Subcutaneous abdominal adipose tissue (tissue), 5 donors: ENCODE measurements around the gene ELMOD3.
A peak's percentile ranks its signal among the peaks of the same experiment; 100 is the strongest.
"Not testable (repeated sequence)": the region's sequence is repeated elsewhere in the genome, so short reads cannot be mapped to it uniquely, and the experiment has no call there.

Experiments used
- H3K27ac ChIP-seq: one replicate; pipeline ENCODE4 v1.7.0; 2013; ENCODE audit warnings: low read depth, mild to moderate bottlenecking, inconsistent platforms, low read length, moderate library complexity
- H3K27me3 ChIP-seq, 5 donors: one replicate each; pipeline ENCODE4 v1.7.0; 2013; ENCODE audit warnings: low read length in 5 of 5, inconsistent platforms in 1 of 5; ENCODE audit not compliant: control insufficient read depth in 5 of 5, insufficient read depth in 4 of 5
- H3K36me3 ChIP-seq, 5 donors: one replicate each; pipeline ENCODE4 v1.7.0; 2013; ENCODE audit warnings: low read length in 5 of 5; ENCODE audit not compliant: control insufficient read depth in 5 of 5, insufficient read depth in 5 of 5
- H3K4me1 ChIP-seq, 5 donors: one replicate each; pipeline ENCODE4 v1.7.0; 2013; ENCODE audit warnings: low read length in 5 of 5, mild to moderate bottlenecking in 3 of 5, moderate library complexity in 1 of 5; ENCODE audit not compliant: control insufficient read depth in 5 of 5, insufficient read depth in 5 of 5
- H3K4me3 ChIP-seq, 5 donors: one replicate each; pipeline ENCODE4 v1.7.0; 2013; ENCODE audit warnings: low read length in 5 of 5, low read depth in 1 of 5
- H3K9ac ChIP-seq, 5 donors: one replicate each; pipeline ENCODE4 v1.7.0; 2013; ENCODE audit warnings: low read length in 5 of 5, mild to moderate bottlenecking in 4 of 5, moderate library complexity in 3 of 5
- H3K9me3 ChIP-seq, 5 donors: one replicate each; pipeline ENCODE4 v1.7.0; 2013; ENCODE audit warnings: low read length in 5 of 5; ENCODE audit not compliant: control insufficient read depth in 5 of 5
- donor health status: healthy.
- donor health status: healthy.
- donor health status: healthy.
- donor health status: healthy.
- donor health status: healthy.

ELMOD3 gene

GRCh38 chr2:85438201-85439024 is 83.8 kb downstream of the ELMOD3 start:
- H3K9me3 ChIP-seq, result no peaks in the 10 kb centered on the region
- peak overlapping the region; percentile 35 to 76 (median 70) for H3K9ac ChIP-seq
- H3K27ac ChIP-seq, result peak overlapping the region; percentile 72
- peaks cover 4 to 55% (median 37%) of the 10 kb centered on the region in 5 donors for H3K4me1 ChIP-seq
- H3K4me3 ChIP-seq, result peak overlapping the region; percentile 50 to 73 (median 53)
- H3K27me3 ChIP-seq, result no peaks in the 10 kb centered on the region
- H3K36me3 ChIP-seq, result no peaks in the 10 kb centered on the region

GRCh38 chr2:85439025-85439472 is 84.5 kb downstream of the ELMOD3 start:
- Histone ChIP-seq H3K36me3 (no peaks in the 10 kb centered on the region), H3K4me1 (peaks cover 2 to 49% (median 31%) of the 10 kb centered on the region in 5 donors), H3K27ac (peak overlapping the region; percentile 72), H3K4me3 (no peak overlapping the region), H3K9ac (peak overlapping the region in 2 of 5 donors; percentile 35 to 70), H3K27me3 (no peaks in the 10 kb centered on the region), H3K9me3 (no peaks in the 10 kb centered on the region)

- H3K4me3 ChIP-seq, H3K36me3 ChIP-seq, H3K9ac ChIP-seq, H3K27me3 ChIP-seq, H3K27ac ChIP-seq, H3K9me3 ChIP-seq: not testable (repeated sequence)
- H3K4me1 ChIP-seq, result peaks cover 2 to 44% (median 29%) of the 10 kb centered on the region in 5 donors
Measured at GRCh38 chr2:85439569-85439968, 85.0 kb downstream of the ELMOD3 start.

- Histone ChIP-seq H3K4me1 (peaks cover 2 to 41% (median 28%) of the 10 kb centered on the region in 5 donors), H3K9me3 (no peaks in the 10 kb centered on the region), H3K27ac (no peak overlapping the region), H3K27me3 (no peaks in the 10 kb centered on the region), H3K9ac (no peak overlapping the region), H3K36me3 (no peaks in the 10 kb centered on the region), H3K4me3 (no peak overlapping the region)
Measured at GRCh38 chr2:85439986-85440385, 85.4 kb downstream of the ELMOD3 start.

GRCh38 chr2:85440729-85441128 is 86.2 kb downstream of the ELMOD3 start:
- H3K4me1 ChIP-seq, result peaks cover 2 to 36% (median 25%) of the 10 kb centered on the region in 5 donors
- no peak overlapping the region for H3K27ac ChIP-seq

More at GRCh38 chr2:85440729-85441128, 86.2 kb downstream of the ELMOD3 start:
- no peak overlapping the region for H3K4me3 ChIP-seq
- H3K36me3 ChIP-seq, result no peaks in the 10 kb centered on the region
- no peaks in the 10 kb centered on the region for H3K9me3 ChIP-seq
- H3K9ac ChIP-seq, result no peak overlapping the region
- no peaks in the 10 kb centered on the region for H3K27me3 ChIP-seq
